ENCODE results near the gene CCT6A.
"Not testable (repeated sequence)": the region's sequence is repeated elsewhere in the genome, so short reads cannot be mapped to it uniquely, and the experiment has no call there.

The CCT6A gene, protein sequence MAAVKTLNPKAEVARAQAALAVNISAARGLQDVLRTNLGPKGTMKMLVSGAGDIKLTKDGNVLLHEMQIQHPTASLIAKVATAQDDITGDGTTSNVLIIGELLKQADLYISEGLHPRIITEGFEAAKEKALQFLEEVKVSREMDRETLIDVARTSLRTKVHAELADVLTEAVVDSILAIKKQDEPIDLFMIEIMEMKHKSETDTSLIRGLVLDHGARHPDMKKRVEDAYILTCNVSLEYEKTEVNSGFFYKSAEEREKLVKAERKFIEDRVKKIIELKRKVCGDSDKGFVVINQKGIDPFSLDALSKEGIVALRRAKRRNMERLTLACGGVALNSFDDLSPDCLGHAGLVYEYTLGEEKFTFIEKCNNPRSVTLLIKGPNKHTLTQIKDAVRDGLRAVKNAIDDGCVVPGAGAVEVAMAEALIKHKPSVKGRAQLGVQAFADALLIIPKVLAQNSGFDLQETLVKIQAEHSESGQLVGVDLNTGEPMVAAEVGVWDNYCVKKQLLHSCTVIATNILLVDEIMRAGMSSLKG

DNA sequence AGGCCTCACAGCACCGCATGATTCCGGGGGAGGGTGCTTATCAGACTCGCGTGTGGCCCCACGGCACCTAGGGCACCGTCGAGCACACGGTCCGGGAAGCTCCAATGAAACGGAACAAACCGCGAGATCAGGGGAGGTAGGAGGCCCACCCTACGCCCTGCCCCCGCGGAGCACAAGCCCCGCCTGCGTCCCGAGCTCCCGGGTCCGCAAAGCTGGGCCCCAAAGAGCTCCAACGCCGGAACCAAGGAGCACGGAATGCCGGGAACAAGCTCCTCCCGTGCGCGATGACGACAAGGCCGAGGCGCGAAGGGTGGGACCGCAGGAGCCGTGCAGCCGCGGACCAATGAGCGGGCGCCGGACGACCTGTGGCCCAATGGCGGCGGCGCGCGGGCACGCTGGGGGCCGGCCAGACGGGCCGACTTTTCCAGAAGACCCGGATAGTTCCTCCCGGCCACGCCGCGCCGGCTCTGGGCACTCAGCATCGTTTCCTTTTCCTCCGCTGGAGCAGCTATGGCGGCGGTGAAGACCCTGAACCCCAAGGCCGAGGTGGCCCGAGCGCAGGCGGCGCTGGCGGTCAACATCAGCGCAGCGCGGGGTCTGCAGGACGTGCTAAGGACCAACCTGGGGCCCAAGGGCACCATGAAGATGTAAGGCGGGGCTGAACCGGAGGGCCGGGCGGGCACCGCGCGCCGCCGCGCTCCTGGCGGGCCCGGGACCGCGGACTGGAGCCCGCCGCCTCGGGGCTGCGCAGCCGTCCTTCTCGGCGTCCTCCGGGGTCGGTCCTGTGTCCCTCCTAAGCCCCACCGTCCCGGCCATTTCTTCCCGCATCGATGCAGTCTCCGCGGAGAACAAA lies at the start of gene CCT6A, which contains the start of gene PSPH:
CCT6A (plus strand) TSS at position 427 of the 853 bp plus-strand sequence; CDS start at position 511, 84 bp downstream.
PSPH (minus strand) TSS at position 106 of the 853 bp plus-strand sequence. CDS start 30,232 bp downstream, outside the sequence.
- DNase-seq, result peak; percentile 99

DNA sequence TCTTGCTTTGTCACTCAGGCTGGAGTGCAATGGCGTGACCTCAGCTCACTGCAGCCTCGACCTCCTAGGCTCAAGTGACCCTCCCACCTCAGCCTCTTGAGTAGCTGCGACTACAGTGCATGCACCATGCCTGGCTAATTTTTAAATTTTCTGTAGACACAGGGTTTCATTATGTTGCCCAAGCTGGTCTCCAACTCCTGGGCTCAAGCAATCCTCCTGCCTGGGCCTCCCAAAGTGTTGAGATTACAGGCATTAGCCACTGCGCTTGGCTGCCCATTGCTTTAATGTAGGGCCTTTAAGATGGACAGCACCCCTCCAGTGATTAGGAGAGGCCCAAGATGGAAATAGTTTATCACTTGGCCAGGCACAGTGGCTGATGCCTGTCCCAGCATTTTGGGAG lies 47.8 kb upstream of the CCT6A start:
- no peak for DNase-seq

DNA sequence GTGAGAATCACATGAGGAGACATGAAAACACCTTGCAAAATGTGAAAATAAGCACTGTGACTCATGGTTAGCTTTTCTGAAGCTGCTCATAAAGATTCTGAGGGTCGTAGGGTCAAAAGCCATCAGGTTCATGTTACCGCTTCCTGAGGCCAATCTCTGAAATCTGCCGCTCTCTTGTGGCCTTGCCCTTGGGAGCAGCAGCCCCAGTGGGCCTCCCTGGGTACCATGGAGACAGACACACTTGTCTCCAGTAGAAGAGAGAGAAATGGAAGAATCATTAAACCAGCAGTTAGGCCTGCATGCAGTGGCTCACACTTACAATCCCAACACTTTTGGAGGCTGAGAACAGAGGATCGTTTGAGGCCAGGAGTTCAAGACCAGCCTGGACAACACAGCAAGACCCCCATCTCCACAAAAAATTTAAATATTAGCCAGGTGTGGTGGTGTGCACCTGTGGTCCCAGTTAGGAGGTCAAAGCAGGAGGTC lies 44.4 kb upstream of the CCT6A start:
- DNase-seq, result peak; percentile 11

DNA sequence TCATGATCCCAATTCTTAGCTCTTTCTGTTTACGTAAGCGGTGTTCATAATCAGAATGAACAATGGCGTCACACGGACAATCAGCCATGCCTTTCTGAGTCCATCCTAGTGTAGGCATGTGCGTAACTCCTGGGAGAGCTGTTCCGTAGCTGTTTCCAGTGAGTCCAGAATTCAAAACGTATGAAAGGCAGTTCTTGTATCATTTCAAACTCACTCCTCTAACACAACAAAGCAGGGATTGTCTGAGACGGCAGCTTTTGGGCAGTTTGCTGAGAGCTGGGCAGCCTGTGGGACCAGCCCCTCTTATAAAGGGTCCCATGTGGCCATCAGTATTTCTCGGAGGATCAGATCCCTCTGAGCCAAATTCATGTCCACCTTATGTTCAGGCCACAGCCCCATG lies 43.7 kb upstream of the CCT6A start:
- DNase-seq, result no peak

DNA sequence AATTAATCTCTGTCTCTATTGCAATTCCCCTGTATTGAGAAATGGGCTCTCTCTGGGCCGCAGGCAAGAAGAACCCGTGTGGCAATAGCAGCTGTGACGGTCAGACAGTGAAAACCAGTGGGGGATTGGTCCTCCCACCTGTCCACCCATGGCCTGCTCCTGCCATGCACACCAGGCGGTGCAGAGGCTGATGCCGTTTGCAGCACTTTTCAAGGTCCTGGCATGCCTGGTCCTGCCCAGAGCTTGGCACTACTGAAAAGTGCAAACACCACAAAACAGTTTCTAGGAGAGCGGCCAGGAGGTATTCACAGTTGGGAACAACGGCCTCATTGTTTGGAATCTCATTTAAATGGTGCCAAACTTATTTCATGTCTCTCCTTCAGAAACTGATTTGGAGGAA lies 41.9 kb upstream of the CCT6A start:
- peak; percentile 33 for DNase-seq

DNA sequence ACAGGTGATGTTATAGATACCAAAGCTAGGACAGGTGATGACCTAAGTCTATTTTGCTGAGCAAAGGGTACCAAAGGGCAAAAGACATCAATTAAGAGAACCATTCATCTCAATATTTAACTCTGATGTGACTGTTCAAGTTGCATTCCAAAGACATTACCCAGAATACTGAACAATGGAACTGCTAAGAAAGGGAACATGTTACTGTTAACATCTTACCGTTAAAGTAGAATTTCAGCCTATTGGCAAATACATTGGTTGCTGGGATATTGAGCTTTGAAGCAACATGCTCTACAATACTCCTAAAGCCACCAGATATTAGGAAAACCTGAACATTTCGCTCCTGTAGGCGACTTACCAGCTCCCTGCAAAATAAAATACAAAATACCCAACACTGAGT lies 34.5 kb upstream of the CCT6A start:
- DNase-seq, result not testable (repeated sequence)

DNA sequence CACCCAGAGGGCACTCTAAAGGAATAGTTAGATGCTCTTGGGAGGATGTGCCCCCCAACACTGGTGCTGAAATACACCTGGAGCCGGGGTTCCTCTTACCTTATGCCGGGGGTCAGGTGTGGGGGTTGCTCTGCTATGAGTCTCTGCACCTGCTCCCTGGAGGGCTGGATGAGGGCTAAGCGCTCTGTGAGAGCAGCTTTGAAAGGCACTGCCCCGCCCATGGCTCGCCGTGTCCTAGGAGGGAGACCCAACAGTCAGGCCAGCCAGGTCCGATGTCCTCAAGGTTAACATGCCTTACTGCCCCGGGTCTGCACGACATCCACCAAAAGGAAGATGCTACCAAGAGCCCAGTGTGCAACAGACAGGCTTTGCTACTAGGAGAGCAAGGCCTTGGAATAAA lies 32.1 kb upstream of the CCT6A start:
- DNase-seq, result no peak

DNA sequence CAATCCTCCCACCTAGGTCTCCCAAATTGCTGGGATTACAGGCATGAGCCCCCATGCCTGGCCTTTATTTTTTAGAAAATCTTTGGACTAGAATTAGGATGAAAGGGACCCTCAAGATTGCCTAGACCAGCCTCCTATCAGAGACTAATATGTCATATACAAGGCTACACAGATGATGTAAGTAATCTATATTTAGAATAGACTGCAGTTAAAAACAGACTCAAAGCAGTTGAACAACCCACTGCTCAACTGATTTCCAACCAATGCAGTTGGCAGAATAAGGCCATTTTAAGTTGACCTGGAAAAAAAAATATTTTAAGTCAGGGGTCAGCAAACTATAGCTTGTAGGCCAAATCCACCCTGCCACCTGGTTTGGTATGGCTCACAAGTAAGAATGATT lies 28.1 kb upstream of the CCT6A start:
- no peak for DNase-seq

DNA sequence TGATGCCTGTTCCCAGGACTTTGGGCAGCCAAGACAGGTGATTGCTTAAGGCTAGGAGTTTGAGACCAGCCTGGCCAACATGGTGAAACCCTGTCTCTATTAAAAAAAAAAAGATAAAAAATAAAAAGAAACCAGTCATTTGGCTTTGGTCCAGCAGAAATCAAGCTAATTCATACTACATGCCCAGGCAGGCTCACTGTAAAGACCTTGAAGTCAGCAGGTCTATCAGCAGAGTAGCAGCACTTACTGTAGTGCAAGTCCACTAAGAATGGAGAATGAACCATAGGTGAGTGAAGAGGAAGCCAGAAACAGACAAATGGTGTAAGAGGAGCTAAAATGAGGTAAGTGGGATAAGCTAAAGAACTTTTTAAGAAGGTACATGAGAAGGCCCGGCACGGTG lies 25.0 kb upstream of the CCT6A start:
- DNase-seq, result no peak

DNA sequence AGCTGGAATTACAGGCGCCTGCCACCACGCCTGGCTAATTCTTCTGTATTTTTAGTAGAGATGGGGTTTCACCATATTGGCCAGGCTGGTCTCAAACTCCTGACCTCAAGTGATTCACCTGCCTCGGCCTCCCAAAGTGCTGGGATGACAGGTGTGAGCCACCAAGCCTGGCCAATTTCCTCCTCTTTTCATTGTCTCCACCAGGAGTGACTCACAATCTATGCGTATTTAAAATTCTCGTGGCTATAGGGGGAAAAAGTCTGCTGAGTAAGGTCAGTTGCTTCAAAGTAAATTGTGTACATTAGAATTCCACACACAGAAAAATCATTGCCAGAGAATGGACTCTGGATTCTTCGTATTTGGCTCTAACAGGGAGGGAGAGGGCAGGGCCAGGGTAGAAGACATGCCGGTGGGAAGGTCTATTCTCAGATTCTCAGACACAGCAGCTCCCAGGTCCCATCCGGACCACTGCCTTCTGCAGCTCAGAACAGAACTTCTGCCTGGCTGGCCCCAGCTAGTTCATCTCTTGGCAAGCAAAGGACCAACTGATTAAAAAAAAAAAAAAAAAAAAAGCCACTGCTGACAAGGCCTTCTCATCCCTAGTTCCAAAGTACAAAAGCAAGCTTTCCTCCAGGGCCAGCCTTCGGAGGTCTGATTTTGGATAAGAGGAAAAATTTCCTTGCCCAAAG lies 22.5 kb upstream of the CCT6A start:
- no peak for DNase-seq

DNA sequence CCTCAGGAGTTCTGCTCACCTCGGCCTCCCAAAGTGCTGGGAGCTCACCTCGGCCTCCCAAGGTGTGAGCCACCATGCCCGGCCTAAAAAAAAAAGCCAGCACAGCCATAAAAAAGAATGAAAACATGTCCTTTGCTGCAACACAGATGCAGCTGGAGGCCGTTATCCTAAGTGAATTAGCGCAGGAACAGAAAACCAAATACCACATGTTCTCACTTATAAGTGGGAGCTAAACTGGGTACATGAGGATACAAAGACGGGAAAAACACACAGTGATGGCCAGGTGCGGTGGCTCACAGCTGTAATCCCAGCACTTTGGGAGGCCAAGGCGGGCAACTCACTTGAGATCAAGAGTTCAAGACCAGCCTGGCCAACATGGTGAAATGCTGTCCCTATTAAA lies 21.2 kb upstream of the CCT6A start:
- no peak for DNase-seq

DNA sequence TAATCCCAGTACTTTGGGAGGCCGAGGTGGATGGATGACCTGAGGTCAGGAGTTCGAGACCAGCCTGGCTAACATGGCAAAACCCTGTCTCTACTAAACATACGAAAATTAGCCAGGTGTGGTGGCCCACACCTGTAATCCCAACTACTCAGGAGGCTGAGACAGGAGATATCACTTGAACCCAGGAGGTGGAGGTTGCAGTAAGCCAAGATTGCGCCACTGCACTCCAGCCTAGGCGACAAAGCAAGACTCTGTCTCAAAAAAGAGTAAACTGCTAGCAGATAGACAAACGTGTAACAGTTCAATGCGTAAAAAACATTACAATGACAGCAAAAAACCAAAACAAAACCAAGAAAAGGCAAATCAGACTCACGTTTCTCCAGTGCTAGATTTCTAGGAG lies 20.0 kb upstream of the CCT6A start:
- DNase-seq, result not testable (repeated sequence)

DNA sequence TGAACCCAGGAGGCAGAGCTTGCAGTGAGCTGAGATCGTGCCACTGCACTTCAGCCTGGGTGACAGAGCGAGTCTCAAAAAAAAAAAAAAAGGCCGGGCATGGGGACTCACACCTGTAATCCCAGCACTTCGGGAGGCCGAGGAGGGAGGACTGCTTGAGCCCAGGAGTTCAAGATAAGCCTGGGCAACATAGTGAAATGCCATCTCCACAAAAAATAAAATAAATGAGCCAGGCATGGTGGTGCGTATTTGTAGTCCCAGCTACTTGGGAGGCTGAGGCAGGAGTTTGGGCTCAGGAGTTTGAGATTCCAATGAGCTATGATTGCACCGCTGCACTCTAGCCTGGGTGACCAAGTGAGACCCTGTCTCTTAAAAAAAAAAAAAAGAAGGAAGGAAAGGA lies 19.0 kb upstream of the CCT6A start:
- DNase-seq, result not testable (repeated sequence)

DNA sequence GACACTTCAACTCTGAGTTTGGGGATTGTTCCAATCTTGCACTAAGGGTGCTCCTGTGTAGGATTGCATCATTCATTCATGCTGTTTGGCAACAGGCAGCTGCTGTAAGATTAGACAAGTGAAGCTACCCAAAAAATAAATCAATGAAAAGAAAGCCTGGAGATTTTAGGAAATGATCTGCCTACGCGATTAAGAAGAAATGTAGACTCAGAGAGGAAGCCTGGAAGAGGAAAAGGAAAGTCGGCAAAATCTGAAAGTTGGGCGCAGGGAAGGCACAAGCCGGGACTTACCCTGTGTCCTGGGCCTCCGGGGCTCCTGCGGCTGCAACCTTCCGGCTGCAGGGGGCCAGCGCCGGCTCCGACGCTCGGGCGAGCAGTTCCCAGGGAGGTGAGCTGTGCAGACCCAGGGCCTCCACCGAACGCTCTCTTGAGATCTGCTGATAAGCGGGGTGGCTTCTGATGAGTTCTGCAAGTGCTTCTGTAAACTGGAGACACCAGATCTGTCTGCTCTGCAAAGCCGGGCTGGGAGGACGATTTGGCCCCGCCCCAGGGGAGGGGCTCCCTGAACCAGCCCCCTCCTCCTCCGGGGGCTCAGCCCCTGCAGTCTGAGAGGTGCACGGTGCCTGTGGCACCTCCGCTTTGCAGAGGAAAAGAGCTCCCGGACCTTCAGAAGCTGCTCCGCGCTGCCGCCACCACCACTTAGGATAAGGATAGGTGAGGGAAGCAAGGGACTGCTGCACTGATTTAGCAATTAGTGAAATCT lies 17.7 kb upstream of the CCT6A start:
- DNase-seq, result peak; percentile 85

DNA sequence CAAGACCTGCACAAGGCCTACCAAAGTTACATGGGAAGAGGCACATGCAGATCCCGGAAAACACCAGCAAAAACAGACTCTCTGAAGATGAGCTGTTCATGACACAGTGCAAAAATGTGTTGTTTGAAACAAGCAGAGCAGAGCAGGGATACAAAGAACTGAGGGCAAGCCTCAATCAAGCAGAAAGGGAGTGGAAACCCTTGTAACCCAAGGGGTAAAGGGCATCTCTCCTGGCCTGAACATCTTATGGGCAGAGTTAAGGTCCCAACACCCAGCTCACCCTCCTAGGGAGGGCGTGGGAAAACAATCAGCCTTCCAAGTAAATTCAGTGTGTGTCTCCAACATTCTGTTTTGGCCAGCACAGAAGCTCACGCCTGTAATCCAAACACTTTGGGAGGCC lies 10.8 kb upstream of the CCT6A start:
- no peak for DNase-seq

DNA sequence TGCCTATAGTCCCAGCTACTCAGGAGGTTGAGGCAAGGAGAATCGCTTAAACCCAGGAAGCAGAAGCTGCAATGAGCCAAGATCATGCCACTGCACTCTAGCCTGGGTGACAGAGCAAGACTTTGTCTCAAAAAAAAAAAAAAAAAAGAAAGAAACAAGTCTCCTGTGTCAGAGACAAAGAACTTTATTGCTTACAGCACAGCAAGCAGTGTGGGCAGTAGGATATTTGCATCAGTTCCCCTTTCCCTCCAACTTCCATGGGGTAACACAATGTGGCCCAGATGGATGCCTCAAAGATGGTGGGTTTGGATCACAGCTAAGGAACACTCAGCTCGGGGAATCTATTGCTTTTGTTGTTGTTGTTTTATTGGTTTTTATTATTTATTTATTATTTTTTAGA lies 5.8 kb upstream of the CCT6A start:
- DNase-seq, result not testable (repeated sequence)

DNA sequence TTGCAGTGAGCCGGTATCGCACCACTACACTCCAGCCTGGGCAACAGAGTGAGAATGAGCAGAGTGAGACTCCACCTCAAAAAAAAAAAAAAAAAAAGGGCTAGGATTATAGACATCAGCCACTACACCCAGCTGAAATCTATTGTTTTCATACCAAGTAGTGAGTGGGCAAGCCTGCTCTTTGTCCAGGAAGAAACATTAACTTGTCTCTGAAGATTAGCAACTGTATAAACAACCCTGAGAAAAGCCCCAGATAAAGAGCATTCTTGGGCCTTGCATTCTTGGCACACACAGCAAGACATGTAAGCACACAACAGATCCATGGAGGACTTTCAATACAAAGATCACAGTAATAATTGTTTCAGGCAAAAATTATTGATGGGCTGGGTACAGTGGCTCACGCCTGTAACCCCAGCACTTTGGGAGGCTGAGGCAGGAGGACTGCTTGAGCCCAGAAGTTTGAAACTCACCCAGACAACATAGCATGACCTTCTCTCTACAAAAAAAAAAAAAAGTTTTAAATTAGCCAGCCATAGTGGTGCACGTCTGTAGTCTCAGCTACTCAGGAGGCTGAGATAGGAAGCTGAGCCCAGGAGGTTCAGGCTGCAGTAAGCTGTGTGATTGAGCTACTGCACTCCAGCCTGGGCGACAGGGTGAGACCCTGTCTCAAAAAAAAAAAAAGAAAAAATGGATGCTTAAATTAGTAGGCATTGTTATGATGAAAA lies 4.7 kb upstream of the CCT6A start:
- no peak for DNase-seq

DNA sequence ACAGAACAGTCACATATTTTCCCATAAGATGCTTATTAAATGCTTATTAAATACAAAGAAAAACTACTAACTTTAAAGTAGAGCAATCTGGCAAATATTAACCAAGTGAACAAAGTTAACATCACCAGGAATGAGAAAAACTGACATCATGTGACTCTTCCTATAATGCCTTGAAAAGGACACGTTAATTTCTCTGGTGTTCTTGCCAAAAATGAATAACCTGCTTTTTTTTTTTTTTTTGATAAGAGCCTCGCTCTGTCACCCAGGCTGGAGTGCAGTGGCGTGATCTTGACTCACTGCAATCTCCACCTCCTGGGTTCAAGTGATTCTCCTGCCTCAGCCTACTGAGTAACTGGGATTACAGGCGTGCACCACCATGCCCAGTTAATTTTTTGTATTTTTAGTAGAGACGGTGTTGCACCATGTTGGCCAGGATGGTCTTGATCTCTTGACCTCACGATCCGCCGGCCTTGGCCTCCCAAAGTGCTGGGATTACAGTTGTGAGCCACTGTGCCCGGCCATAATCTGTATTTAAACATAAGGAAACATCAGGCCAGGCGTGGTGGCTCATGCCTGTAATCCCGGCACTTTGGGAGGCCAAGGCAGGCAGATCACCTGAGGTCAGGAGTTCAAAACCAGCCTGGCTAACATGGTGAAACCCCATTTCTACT lies 4.0 kb upstream of the CCT6A start:
- DNase-seq, result not testable (repeated sequence)

DNA sequence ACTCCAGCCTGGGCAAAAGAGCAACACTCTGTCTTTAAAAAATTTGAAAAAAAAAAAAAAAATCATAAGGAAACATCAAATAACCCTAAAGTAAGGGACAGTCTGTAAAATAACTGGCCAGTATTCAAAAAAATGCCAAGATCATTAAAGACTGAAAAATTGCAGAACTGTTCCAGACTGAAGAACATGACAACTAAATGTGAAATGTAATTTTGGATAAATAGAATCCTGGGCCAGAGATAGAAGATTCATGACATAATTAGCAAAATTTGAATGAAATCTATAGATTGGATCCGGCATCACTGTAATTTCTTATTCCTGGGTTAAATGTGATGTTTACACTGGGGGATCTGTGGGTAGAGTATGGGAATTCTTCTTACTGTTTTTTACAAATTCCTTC lies 3.3 kb upstream of the CCT6A start:
- no peak for DNase-seq

DNA sequence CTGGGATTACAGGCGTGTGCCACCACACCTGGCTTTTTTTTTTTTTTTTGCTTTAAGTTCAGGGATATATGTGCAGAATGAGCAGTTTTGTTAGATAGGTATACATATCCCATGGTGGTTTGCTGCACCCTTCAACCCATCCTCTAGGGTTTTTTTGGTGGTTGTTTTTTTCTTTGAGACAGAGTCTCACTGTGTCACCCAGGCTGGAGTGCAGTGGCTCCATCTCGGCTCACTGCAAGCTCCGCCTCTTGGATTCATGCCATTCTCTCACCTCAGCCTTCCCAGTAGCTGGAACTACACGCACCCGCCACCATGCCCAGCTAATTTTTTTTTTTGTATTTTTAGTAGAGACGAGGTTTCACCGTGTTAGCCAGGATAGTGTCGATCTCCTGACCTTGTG lies 2.8 kb upstream of the CCT6A start:
- not testable (repeated sequence) for DNase-seq

DNA sequence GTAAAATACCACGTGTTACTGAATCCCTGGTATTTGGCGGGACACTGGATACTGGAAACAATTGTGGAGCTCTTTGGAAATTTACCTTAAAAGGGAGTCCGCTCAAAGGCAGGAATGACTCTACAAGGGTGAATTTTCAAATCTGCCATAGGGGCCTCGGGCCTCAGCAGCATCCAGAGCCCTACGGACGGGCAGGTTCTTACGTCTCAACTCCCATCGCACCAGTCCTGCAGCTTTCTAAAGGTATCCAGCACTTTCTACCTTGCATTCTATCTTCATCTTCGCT lies 569 bp upstream of the CCT6A start:
- DNase-seq, result no peak
